ENCODE data around the gene CERK. TPM values are rescaled to one million over a fixed set of nuclear protein-coding genes. Genes with fewer than 3 reads are reported as not detected.

CERK gene
- total RNA-seq, 1 experiment from 2014 or later = 24.9 TPM

DNA sequence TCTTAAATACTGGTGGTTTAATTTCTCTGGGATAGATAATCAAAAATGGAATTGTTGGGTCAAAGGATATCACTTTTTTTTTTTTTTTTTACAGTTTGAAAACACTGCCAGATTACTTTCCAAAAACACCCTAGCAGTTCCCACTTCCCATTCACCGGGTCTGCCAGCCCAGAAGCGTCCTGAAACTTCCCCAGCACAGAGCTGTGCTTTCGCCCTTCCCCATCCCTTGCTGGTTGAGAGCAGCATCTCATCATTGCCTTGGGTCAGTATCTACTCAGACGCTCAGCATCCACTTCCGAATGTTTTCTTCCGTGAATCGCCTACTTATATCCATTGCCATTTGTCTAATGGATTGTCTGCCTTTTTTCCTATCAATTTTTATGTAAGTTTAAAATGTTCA lies 5.5 kb downstream of the CERK start:
- TF ChIP-seq CTCF (conservative IDR thresholded peaks at IDR 0.05) (no peak), EZH2 (IDR thresholded peaks at IDR 0.05; ENCODE audit: low read depth) (no peak)
- no TSS peak for BruUV-seq (replicated peaks)
- intact Hi-C loops (cut with micrococcal nuclease; ENCODE audit: unreplicated experiment) = no loop called here
- no peak overlapping the region for H3K4me2 ChIP-seq
- H3K9me3 ChIP-seq (ENCODE audit: insufficient read depth, low read depth) = no peaks in the 10 kb centered on the region
- no peak for DNase-seq
- H2AFZ ChIP-seq = no peak overlapping the region
- H3K27ac ChIP-seq = no peak overlapping the region
- peaks cover 7% of the 10 kb centered on the region for H3K4me1 ChIP-seq (replicated peaks; ENCODE audit: insufficient read depth)
- peaks cover 10% of the 10 kb centered on the region for H3F3A ChIP-seq (ENCODE audit: insufficient read depth, low read depth)
- CTCF ChIA-PET = no interaction called here
- H4K20me1 ChIP-seq (ENCODE audit: insufficient read depth) = no peaks in the 10 kb centered on the region
- no peaks in the 10 kb centered on the region for H3K36me3 ChIP-seq (ENCODE audit: low read depth)
- POLR2A ChIA-PET (ENCODE audit: unreplicated experiment) = no interaction called here
- H3K9me2 ChIP-seq (ENCODE audit: insufficient read depth) = no peaks in the 10 kb centered on the region
- no peak overlapping the region for H3K4me3 ChIP-seq
- H3K79me2 ChIP-seq (ENCODE audit: low read depth) = peaks cover 7% of the 10 kb centered on the region; the same call in 1 of the 2 replicates
- H3K27me3 ChIP-seq (ENCODE audit: insufficient read depth, low read depth) = no peaks in the 10 kb centered on the region

DNA sequence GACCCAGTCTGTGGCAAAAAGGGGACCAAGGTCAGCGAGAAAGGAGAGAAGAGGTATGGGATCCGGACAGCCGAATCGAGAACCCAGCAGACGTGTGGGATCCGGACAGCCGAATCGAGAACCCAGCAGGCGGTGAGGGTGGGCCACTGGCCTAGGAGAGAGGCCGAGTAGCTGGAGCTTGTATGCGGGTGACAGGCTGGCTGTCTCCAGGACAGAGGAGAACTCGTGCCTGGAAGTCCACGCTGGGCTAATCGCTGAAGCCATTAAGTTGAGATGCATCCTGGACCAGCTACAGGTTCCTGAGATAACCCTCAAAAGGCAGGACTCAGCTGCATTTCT lies 6.0 kb downstream of the CERK start:
- Histone ChIP-seq H3K9me2 (ENCODE audit: insufficient read depth) (no peaks in the 10 kb centered on the region), H3K27ac (no peak overlapping the region), H4K20me1 (ENCODE audit: insufficient read depth) (no peaks in the 10 kb centered on the region), H3K36me3 (ENCODE audit: low read depth) (no peaks in the 10 kb centered on the region), H2AFZ (no peak overlapping the region), H3K27me3 (ENCODE audit: insufficient read depth, low read depth) (no peaks in the 10 kb centered on the region), H3K79me2 (ENCODE audit: low read depth) (peaks cover 3% of the 10 kb centered on the region; the same call in 1 of the 2 replicates), H3K4me3 (no peak overlapping the region), H3K9me3 (ENCODE audit: insufficient read depth, low read depth) (no peaks in the 10 kb centered on the region), H3K4me2 (no peak overlapping the region), H3K4me1 (replicated peaks; ENCODE audit: insufficient read depth) (peaks cover 4% of the 10 kb centered on the region), H3F3A (ENCODE audit: insufficient read depth, low read depth) (peaks cover 10% of the 10 kb centered on the region)
- intact Hi-C loops (cut with micrococcal nuclease; ENCODE audit: unreplicated experiment) = no loop called here
- ChIA-PET CTCF (no interaction called here), POLR2A (ENCODE audit: unreplicated experiment) (no interaction called here)
- TF ChIP-seq CTCF (conservative IDR thresholded peaks at IDR 0.05) (no peak), EZH2 (IDR thresholded peaks at IDR 0.05; ENCODE audit: low read depth) (no peak)
- no TSS peak for BruUV-seq (replicated peaks)
- DNase-seq = no peak

DNA sequence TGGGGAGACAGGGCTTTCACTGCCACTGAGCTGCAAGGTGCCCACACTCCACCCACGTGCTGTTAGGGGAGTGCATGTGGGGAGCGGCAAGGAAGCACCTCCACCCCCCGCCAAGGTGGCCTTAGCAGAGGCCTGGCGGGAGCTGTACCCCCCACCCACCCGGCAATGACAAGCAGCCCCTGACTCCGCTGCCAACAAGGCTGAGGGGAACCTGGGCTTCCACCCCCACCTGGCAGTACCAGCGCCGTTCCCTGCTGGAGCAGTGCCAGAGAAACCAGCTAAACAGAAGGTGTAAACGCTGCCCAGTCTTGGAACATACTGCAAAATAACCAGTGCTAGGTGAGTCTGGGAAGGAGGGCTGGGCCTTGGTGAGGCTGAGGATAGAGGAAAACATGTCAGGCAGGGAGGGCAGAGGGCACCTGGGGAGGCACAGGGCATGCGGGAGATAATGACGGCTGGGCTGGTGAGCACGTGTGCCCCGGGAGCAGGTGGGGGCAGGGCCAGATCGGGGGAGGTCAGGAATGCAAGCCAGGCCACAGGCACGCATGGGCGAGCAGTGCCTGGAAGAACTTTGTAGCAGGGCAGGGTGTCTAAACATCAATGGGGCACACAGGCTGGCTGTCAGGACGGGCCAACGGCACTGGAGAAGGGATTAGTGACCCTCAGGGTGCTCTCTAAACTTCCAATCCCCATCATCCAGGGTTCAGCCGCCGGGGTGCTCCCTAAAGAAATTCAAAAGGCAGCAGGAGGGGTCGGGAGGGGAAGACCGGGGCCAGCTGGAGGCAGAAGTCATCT lies 6.6 kb downstream of the CERK start:
- Histone ChIP-seq H3K4me1 (replicated peaks; ENCODE audit: insufficient read depth) (no peaks in the 10 kb centered on the region), H2AFZ (no peak overlapping the region), H3K79me2 (ENCODE audit: low read depth) (no peaks in the 10 kb centered on the region; the same call in 1 of the 2 replicates), H4K20me1 (ENCODE audit: insufficient read depth) (no peaks in the 10 kb centered on the region), H3F3A (ENCODE audit: insufficient read depth, low read depth) (peaks cover 10% of the 10 kb centered on the region), H3K9me3 (ENCODE audit: insufficient read depth, low read depth) (no peaks in the 10 kb centered on the region), H3K4me2 (no peak overlapping the region), H3K27ac (no peak overlapping the region), H3K36me3 (ENCODE audit: low read depth) (no peaks in the 10 kb centered on the region), H3K27me3 (ENCODE audit: insufficient read depth, low read depth) (no peaks in the 10 kb centered on the region), H3K9me2 (ENCODE audit: insufficient read depth) (no peaks in the 10 kb centered on the region), H3K4me3 (no peak overlapping the region)
- ChIA-PET CTCF (no interaction called here), POLR2A (ENCODE audit: unreplicated experiment) (no interaction called here)
- no peak for DNase-seq
- intact Hi-C loops (cut with micrococcal nuclease; ENCODE audit: unreplicated experiment) = no loop called here
- BruUV-seq (replicated peaks) = no TSS peak
- TF ChIP-seq CTCF (conservative IDR thresholded peaks at IDR 0.05) = no peak
- no peak for TF ChIP-seq EZH2 (IDR thresholded peaks at IDR 0.05; ENCODE audit: low read depth)

Measured in PC-9 (cell line).